RPMI7951 (cell line): ENCODE results near the gene MPPED1. TPM values are rescaled to one million over a fixed set of nuclear protein-coding genes. Genes with fewer than 3 reads are reported as not detected.

Experiments used
- DNase-seq: peaks from one replicate; pipeline ENCODE4 v3.0.0-alpha.2; 2012; ENCODE audit warnings: low read depth
- total RNA-seq: library from RNA; depleted of rRNA; stranded (reverse); fragments of >200 nt; shearing (Covaris generic); gene quantifications from 2 replicates; pipeline ENCODE4 v1.2.3, GENCODE V29; 2014

The MPPED1 gene
- total RNA-seq, 1 experiment from 2014 or later = not detected

- DNase-seq = no peak
These were observed 19.3 kb upstream of the MPPED1 start for GRCh38 chr22:43392385-43392989.

DNA sequence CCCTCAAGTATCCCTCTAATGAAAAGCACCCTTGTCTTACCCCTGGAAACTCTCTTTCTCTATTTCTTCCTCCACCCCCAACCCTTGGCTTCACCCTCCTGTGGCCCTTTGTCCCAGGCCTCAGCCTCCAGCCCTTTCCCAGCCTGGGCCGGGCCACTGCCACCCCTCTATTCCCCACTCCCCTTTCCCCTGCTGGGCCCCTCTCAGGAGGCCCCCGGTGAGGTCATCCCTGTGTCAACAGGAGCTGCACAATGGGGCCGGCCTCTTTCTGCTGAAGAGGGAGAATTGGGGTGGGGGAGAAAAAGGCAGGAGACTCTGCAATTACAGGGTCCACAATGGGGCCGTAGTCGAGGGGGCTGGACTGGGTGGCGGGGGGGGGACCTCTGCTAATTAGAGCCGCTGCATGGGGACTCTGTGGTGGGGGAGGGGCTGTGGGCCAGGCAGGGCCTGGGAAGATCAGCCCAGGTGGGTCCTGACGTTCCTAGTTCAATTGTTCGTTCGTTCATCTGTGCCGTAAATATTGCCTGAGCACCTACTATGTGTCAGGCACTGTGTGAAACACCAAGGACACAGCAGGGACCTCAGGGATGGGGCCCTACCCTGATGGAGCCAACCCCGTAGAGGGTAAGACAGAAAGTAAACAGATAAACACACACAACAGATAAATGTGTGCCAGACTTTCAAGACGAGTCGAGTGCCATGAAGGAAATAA is 18.5 kb upstream of the MPPED1 start:
- no peak for DNase-seq

GRCh38 chr22:43393844-43394474 is 17.9 kb upstream of the MPPED1 start:
- DNase-seq = no peak

DNA sequence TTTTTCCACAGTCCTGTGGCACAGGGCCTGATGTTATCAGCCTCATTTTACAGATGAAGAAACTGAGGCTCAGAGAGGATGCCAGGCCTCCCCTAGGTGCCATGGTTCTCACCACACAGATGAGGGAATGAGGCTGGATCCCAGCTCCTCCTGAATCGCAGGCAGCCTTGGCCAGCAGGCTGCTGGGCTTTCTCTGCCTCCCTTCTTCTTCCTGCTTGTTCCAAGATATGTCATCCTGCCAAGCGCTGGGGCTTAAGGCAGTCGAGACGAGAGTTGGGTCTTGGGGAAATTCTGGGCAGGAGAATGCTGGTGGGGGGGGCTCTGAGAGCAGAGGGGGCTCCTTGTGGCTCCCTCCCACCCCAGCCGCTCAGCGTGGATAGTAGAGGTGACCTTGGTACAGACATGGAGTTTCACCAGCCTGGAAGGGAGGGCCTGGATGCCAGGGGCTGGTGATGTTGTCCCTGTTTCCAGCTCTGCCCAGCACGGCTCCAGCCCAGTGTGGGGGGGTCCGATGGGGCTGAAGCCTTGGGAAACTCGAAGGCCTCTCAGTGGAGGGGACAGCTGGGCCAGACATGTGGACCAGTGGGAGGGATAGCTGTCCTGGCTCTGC is 16.6 kb upstream of the MPPED1 start:
- no peak for DNase-seq

DNA sequence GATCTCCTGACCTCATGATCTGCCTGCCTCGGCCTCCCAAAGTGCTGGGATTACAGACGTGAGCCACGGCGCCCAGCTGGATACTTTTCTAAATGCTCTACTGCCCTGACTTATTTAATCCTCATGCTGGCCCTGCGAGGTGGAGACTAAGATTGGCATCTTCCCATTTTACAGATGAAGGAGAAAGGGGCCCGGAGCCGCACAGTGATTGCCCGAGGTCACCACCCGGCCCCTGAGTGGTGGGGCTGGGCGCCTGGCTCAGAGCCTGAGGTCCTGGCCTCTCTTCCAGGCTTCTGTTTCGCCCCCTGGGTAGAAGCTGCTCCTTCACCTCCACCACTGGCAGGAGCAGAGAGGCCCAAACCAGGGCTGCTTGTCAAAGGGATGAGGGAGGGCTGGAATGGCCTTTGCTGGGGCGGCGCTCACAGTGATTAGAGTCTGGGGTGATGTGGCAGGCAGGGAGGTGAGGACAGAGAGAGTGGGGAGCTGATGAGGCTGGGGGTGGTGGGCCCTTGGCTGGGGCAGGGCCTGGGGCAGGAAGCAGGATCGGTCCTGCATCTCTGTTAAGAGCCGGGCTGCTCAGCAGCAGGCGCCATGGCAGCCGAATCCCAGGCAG is 15.4 kb upstream of the MPPED1 start:
- no peak for DNase-seq

GRCh38 chr22:43396934-43397457 is 14.8 kb upstream of the MPPED1 start:
- DNase-seq = no peak

- DNase-seq = no peak
These were observed 14.0 kb upstream of the MPPED1 start for GRCh38 chr22:43397766-43398165.

- no peak for DNase-seq
These were observed 13.6 kb upstream of the MPPED1 start for GRCh38 chr22:43398246-43398645.

DNA sequence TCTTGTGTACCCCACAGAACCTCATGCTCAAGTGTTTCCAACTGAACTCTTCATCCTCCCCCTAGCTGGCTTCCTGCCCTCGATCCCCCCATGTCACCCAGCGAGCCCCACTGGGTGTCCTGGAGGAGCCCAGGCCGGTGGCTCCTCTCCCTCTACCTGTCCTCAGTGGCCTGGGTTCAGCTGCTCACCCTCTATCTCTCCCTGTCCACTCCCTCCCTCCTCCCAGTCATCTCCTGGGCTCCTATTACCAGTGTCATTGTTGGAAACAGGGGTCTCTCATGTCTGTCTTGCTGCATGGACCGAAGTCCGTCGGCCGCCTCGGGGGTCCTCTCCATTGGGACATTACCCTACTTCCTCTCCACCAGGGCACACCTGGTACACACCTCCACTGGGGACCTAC is 12.9 kb upstream of the MPPED1 start:
- no peak for DNase-seq

DNA sequence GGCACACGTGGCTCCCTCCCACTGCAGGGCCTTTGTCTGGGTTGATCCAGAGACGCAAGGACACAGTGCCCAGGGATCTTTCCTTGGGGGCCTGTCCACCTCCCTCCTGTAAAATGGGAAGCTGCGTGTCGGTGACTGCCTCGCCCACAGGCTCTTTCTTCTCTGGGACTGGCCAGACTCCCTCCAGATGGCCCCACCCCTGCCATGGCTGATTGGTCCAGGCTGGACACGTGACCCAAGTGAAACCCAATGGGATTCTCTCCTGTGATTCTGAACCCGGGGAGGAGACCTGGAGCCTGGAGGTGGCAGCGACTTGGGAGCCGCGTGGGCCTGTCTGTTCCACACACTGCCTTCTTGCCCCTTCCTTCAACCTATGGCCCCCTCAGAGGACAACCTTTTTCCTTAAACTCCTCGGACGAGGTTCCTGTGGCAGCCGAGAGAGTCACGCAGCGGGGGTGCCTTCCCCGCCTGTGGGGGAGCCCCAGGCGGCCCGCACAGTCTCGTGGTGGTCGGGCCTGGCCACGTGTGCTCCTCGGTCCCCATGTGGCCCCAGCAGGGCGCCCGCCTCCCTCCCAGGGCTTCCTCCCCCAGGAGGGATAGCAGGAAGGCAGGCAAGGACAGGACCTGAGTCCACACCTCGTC is 12.4 kb upstream of the MPPED1 start:
- DNase-seq = peak; percentile 32

DNA sequence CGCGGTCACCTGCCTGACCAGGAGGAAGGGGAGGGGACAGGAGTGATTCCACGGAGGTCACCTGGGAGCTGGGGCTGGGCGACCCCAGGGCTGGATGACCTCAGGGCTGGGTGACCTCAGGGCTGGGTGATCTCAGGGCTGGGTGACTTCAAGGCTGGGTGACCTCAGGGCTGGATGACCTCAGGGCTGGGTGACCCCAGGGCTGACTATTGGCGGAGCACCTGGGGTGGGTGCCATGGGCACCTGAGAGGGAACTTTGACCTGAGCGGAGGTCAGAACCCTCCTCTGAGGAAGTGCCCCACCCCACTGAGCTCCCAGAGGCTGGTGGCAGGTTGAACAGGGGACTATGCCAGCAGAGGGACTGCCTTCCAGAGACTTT is 11.8 kb upstream of the MPPED1 start:
- no peak for DNase-seq

DNA sequence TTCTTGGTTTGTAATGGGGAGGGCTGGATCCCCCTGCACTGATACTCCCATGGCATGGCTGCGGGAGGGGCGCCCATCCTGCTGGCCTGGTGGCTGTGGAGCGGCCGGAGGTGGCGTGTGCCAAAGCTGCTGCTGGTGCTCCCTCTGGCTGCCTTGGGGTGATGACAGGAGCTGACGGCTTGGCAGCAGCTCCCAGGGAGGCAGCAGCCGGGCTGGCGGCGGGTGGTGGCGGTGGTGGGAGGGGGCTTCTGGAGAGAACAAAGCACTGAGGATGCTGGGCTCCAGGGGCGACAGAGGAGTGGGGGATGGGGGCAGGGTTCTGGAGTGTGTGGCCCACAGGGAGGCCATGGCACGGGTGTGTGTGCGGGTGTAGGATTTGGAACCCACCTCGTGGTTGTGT is 11.4 kb upstream of the MPPED1 start:
- no peak for DNase-seq

GRCh38 chr22:43401233-43401632 is 10.6 kb upstream of the MPPED1 start:
- DNase-seq = no peak

DNA sequence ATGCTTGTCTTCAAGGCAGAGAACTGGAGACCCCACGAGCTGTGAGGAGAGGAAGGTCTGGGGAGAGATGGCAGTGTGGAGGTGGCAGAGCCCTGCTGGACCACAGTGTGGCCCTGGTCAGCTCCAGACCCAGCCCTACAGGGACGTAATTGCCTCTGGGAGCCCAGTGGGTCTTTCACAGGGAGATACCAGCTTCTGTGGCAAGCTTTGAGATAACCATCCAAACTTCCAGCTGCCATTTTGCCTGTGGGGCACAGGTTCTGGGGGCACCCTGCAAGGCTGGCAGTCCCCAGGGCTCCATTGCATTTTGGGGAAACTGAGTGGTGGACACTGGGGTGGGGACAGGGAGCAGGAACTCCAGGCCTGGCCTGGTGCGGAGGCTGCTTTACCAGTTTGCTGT is 10.2 kb upstream of the MPPED1 start:
- no peak for DNase-seq

- no peak for DNase-seq
These were observed 9.7 kb upstream of the MPPED1 start for GRCh38 chr22:43402128-43402527.

DNA sequence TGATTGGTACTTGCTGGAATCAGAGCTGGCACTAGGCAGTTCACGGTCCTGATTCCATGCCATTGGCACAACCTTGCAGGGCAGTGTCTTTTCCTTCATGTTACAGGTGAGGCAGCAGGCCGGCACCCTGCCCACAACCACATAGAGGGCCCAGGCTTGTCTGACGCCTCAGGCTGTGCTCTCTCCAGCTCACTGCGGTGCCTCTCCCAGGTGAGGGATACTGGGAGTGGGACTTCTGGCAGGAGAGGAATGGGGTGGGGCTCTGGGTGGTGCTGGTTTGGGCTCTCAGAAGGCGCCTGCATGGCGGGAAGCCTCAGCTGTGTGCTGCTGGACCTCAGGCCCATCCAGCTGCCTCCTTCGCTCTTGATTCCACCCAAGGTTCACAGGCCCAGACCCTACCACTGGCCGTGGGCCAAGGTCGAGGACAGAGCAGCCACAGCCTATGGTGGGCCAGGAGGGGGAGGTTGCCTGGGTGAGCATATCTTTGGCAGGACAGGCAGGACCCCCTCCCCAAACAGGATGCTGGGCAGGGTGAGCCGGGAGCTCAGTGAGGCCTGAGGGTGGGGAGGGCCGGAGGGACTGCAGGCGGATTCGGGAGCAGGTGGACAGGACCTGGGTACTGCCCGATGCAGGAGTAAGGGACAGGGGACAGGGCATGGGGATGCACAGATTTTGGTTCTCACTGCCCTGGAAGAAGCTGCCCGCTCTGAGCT is 7.0 kb upstream of the MPPED1 start:
- DNase-seq = no peak

- DNase-seq = no peak
These were observed 5.5 kb upstream of the MPPED1 start for GRCh38 chr22:43406186-43406790.

GRCh38 chr22:43407591-43407990 is 4.2 kb upstream of the MPPED1 start:
- DNase-seq = no peak

- no peak for DNase-seq
These were observed 3.8 kb upstream of the MPPED1 start for GRCh38 chr22:43408009-43408408.

GRCh38 chr22:43409046-43409445 is 2.8 kb upstream of the MPPED1 start:
- no peak for DNase-seq

DNA sequence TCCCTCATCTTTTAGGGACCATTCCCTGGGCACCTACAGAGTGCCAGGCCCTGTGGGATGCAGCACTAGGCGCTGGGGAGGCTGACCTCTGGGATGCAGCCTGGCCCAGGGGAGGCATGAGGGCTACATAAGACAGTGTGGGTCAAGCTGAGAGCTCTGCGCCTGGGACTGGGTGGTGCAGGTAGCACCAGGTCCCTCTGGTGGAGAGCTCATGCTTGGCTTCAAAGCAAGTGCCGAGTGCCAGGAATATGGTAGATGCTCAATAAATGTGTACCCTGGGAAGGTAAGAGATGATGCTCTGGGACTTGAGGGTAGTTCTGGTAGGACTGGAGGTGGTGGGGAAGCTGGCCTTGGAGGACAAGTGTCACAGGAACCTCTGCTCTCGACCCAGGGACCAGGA is 2.0 kb upstream of the MPPED1 start:
- DNase-seq = no peak
